ENCODE measurements around the gene GHRHR. TPM values are rescaled to one million over a fixed set of nuclear protein-coding genes. Genes with fewer than 3 reads are reported as not detected.

The GHRHR gene
- total RNA-seq, 1 experiment from 2014 or later: not detected

DNA sequence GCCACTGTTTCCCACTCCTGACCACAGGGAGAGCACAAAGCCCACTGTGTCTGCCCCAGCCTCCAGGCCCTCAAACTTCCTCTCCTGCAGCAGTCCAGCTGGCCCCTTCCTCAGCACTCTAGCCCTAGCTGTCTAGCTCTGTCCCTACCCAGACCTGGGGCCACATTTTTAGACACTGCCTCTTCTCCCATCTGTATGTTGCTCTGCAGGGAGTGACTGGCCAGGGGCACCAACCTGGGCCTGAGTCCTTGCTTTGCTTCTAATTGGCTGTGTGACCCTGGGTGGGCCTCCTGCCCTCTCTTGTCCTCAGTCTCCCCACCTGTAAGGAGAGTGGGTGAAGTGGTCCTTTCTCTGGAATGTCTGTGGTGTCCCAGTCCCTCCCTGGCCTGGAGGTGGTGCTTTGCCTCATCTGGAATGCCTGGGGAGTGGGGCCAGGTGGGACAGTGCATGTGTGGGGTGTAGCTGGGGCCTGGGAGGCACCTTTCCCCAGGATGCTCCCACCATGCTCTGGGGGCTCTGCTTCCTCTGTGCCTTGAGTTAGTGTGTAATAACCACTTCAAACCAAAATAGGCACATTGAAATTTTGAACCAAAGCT lies 27.0 kb upstream of the GHRHR start:
- H3K4me1 Mint-ChIP-seq (ENCODE audit: low read depth, unreplicated experiment): peaks cover 9% of the 10 kb centered on the region
- POLR2A ChIA-PET: no interaction called here
- H3K27ac Mint-ChIP-seq (ENCODE audit: unreplicated experiment): no peak overlapping the region

DNA sequence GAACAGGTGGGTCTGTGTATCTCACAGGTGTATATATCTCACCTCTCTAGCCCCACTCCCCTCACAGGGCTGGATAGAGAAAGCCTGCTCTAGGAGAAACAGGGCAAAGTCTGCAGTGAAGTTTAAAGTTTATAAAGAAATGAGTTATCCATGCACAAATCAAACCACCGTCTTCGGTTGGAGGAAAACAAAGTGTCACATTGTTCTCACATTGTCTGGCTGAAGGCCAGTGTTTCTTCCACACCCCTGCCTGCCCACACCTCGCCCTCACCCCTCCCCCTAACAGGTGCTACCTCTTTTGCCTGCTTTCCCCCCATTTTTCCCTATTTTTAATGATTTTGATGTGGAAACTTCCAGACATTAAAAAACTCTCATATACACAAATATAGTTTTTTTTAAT lies 26.3 kb upstream of the GHRHR start:
- Histone ChIP-seq H3K36me3 (ENCODE audit: control insufficient read depth, insufficient read depth, low read length) (no peaks in the 10 kb centered on the region), H3K9me3 (no peaks in the 10 kb centered on the region), H3K4me3 (ENCODE audit: low read depth, low read length) (no peak overlapping the region), H3K4me1 (peaks cover 9% of the 10 kb centered on the region), H3K27me3 (replicated peaks; ENCODE audit: control insufficient read depth, insufficient read depth, low read length) (no peaks in the 10 kb centered on the region)
- no peaks in the 10 kb centered on the region for H3K9me3 Mint-ChIP-seq (ENCODE audit: unreplicated experiment)
- no peaks in the 10 kb centered on the region for H3K36me3 Mint-ChIP-seq (ENCODE audit: insufficient read depth, unreplicated experiment)
- CTCF ChIA-PET: no interaction called here
- TF ChIP-seq, protein P1, sequence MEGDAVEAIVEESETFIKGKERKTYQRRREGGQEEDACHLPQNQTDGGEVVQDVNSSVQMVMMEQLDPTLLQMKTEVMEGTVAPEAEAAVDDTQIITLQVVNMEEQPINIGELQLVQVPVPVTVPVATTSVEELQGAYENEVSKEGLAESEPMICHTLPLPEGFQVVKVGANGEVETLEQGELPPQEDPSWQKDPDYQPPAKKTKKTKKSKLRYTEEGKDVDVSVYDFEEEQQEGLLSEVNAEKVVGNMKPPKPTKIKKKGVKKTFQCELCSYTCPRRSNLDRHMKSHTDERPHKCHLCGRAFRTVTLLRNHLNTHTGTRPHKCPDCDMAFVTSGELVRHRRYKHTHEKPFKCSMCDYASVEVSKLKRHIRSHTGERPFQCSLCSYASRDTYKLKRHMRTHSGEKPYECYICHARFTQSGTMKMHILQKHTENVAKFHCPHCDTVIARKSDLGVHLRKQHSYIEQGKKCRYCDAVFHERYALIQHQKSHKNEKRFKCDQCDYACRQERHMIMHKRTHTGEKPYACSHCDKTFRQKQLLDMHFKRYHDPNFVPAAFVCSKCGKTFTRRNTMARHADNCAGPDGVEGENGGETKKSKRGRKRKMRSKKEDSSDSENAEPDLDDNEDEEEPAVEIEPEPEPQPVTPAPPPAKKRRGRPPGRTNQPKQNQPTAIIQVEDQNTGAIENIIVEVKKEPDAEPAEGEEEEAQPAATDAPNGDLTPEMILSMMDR (IDR thresholded peaks at IDR 0.05; ENCODE audit: insufficient read depth in 1 of 2, low read depth in 1 of 2, low read length in 1 of 2, severe bottlenecking in 1 of 2, unreplicated experiment in 1 of 2): no peak
- H3K4me3 Mint-ChIP-seq (ENCODE audit: unreplicated experiment): no peak overlapping the region
- BruUV-seq (replicated peaks): no TSS peak
- H3K4me1 Mint-ChIP-seq (ENCODE audit: low read depth, unreplicated experiment): peaks cover 16% of the 10 kb centered on the region
- intact Hi-C loops (cut with micrococcal nuclease; ENCODE audit: unreplicated experiment): no loop called here
- H3K27me3 Mint-ChIP-seq (ENCODE audit: insufficient read depth, unreplicated experiment): no peaks in the 10 kb centered on the region
- POLR2A ChIA-PET: no interaction called here
- DNase-seq: no peak
- H3K27ac Mint-ChIP-seq (ENCODE audit: unreplicated experiment): no peak overlapping the region

More for the DNA sequence above, 27.0 kb upstream of the GHRHR start:
- BruUV-seq (replicated peaks): no TSS peak
- Mint-ChIP-seq H3K27me3 (ENCODE audit: insufficient read depth, unreplicated experiment) (no peaks in the 10 kb centered on the region), H3K9me3 (ENCODE audit: unreplicated experiment) (no peaks in the 10 kb centered on the region), H3K36me3 (ENCODE audit: insufficient read depth, unreplicated experiment) (no peaks in the 10 kb centered on the region), H3K4me3 (ENCODE audit: unreplicated experiment) (no peak overlapping the region)
- Histone ChIP-seq H3K27me3 (replicated peaks; ENCODE audit: control insufficient read depth, insufficient read depth, low read length) (no peaks in the 10 kb centered on the region), H3K4me3 (ENCODE audit: low read depth, low read length) (no peak overlapping the region), H3K9me3 (no peaks in the 10 kb centered on the region), H3K4me1 (peaks cover 2% of the 10 kb centered on the region; the same call in 1 of the 2 replicates), H3K36me3 (ENCODE audit: control insufficient read depth, insufficient read depth, low read length) (no peaks in the 10 kb centered on the region)
- CTCF ChIA-PET: interaction anchor here (0.6 to 1.9 kb wide), 3 partner anchors 12 to 620 kb away, joined by 3 to 5 read pairs (median 4); no protein-coding TSS in a partner anchor
- DNase-seq: no peak
- intact Hi-C loops (cut with micrococcal nuclease; ENCODE audit: unreplicated experiment): no loop called here
- TF ChIP-seq, protein P1 (IDR thresholded peaks at IDR 0.05; ENCODE audit: insufficient read depth in 1 of 2, low read depth in 1 of 2, low read length in 1 of 2, severe bottlenecking in 1 of 2, unreplicated experiment in 1 of 2): no peak

DNA sequence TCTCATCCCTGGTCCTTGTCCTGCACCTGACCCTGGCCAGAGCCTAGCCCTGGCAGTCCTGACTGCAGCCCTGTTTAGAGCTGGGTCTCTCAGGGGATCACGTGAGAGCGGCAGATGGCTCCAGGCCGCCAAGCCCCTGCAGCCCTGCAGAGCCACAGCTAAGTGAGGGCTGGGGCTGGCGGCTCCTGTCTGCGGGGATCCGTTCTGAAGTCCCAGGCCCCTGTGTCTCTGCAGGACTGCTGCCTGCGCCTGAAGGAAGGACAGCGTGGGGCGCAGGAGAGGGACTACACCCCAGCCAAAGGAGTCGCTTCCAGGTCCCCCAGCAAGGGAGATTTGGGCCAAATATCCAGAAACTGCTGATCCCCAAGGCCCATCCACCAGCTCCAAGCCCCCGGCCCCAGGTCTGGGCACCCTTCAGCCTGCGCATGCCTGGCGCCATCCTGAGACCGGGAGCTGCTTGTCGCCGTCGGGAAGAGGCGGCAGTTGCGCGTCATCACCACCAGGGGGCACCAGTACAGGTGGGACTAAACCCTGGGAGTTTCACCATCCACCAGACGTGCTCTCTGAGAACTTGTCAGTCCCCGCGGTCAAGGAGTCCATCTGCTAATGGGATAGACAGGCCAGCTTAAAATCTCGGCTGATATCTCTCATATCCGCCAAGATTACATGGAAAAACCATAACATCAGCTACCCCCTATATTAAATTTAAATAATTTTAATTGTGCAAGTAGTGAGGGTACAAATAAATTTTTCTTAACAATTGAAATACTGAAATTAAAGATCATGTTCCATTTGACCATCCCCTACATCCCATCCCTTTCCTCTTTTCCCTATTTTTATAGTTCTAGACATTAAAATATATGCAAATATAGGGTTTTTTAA lies 25.1 kb upstream of the GHRHR start:
- no peak overlapping the region for H3K4me3 Mint-ChIP-seq (ENCODE audit: unreplicated experiment)
- peaks cover 9% of the 10 kb centered on the region for H3K4me1 ChIP-seq
- no peaks in the 10 kb centered on the region for H3K36me3 Mint-ChIP-seq (ENCODE audit: insufficient read depth, unreplicated experiment)
- no peaks in the 10 kb centered on the region for H3K9me3 Mint-ChIP-seq (ENCODE audit: unreplicated experiment)
- no peaks in the 10 kb centered on the region for H3K27me3 Mint-ChIP-seq (ENCODE audit: insufficient read depth, unreplicated experiment)
- no peak overlapping the region for H3K27ac Mint-ChIP-seq (ENCODE audit: unreplicated experiment)
- no peak overlapping the region for H3K4me3 ChIP-seq (ENCODE audit: low read depth, low read length)
- no peaks in the 10 kb centered on the region for H3K36me3 ChIP-seq (ENCODE audit: control insufficient read depth, insufficient read depth, low read length)
- BruUV-seq (replicated peaks): no TSS peak
- peaks cover 17% of the 10 kb centered on the region for H3K4me1 Mint-ChIP-seq (ENCODE audit: low read depth, unreplicated experiment)
- ChIA-PET POLR2A (no interaction called here), CTCF (interaction anchor here (0.6 to 1.9 kb wide), 13 partner anchors 14 to 1834 kb away, joined by 3 to 12 read pairs (median 3); no protein-coding TSS in a partner anchor)
- intact Hi-C loops (cut with micrococcal nuclease; ENCODE audit: unreplicated experiment): loop anchor here (1.0 to 2.0 kb wide), 2 partner anchors 36 to 138 kb away; no protein-coding TSS in a partner anchor
- H3K27me3 ChIP-seq (replicated peaks; ENCODE audit: control insufficient read depth, insufficient read depth, low read length): no peaks in the 10 kb centered on the region
- no peaks in the 10 kb centered on the region for H3K9me3 ChIP-seq
- peak; percentile 86 to 90 for DNase-seq
- TF ChIP-seq, protein P1 (IDR thresholded peaks at IDR 0.05; ENCODE audit: insufficient read depth in 1 of 2, low read depth in 1 of 2, low read length in 1 of 2, severe bottlenecking in 1 of 2, unreplicated experiment in 1 of 2): peak; percentile 93 to 95

Data from Caco-2 (cell line).